HCT116 (cell line): ENCODE results near the gene CMPK1. TPM values are rescaled to one million over a fixed set of nuclear protein-coding genes. Genes with fewer than 3 reads are reported as not detected.
A peak's percentile ranks its signal among the peaks of the same experiment; 100 is the strongest.

Experiments used
- ATAC-seq: fragments of 200-7000 bp; cut with Tn5 transposase; 2 replicates; pipeline ENCODE4 v1.9.1; 2020; ENCODE audit warnings: mild to moderate bottlenecking, moderate library complexity
- BruUV-seq: library from RNA; stranded (reverse); fragments of 400-500 nt; replicated peaks from 2 replicates; lab custom pipeline; 2021; lab: Mats Ljungman, UMichigan
- CTCF ChIA-PET: fragments of 300-600 bp; sonication (Branson Sonifier 250); formaldehyde crosslinking; loops from one replicate; lab custom pipeline; 2021; ENCODE audit warnings: antibody characterized with exemption; lab: Charles Lee
- POLR2A ChIA-PET: fragments of 300-600, 350-600 bp; sonication (Branson Sonifier 250); formaldehyde crosslinking; loops from one replicate; lab custom pipeline; 2021; ENCODE audit warnings: antibody characterized with exemption; lab: Charles Lee
- RAD21 ChIA-PET, 2 experiments: fragments of 300-600 bp; sonication (Branson Sonifier 250); formaldehyde crosslinking; loops; one replicate each; lab custom pipeline; 2023; ENCODE audit warnings: low total read pairs in 2 of 2; ENCODE audit not compliant: uncharacterized antibody in 2 of 2, unreplicated experiment in 2 of 2, low non-redundant PET in 1 of 2; lab: Charles Lee
- DNase-seq: peaks from one replicate; pipeline ENCODE4 v3.0.0-alpha.2; 2010; ENCODE audit warnings: low read depth, low spot score
- H2AFZ ChIP-seq: fragments of 200-600 bp; shearing (Covaris generic), sonication (generic); 2 replicates; pipeline ENCODE4 v1.6.1; 2017; ENCODE audit warnings: low read depth, mixed run types, mixed read lengths, antibody characterized with exemption, low read length; ENCODE audit not compliant: poor library complexity, severe bottlenecking
- H3K27ac ChIP-seq: 2 replicates; pipeline ENCODE4 v1.5.1; 2012; ENCODE audit warnings: low read depth, low read length
- H3K27me3 ChIP-seq: fragments of 200-600 bp; sonication (generic); 2 replicates; pipeline ENCODE4 v1.6.1; 2016; ENCODE audit warnings: mixed run types, low read length, mixed read lengths; ENCODE audit not compliant: insufficient read depth
- H3K36me3 ChIP-seq, 2 experiments: fragments of 200-500 bp in 1 of 2; fragments of 200-600 bp in 1 of 2; sonication (Bioruptor generic) in 1 of 2; sonication (generic) in 1 of 2; 2 replicates each; pipeline versions ENCODE4 v1.5.1 to v1.6.1; 2014 to 2016; ENCODE audit warnings: low read length in 2 of 2, inconsistent platforms in 1 of 2, mixed read lengths in 1 of 2, mixed run types in 1 of 2; ENCODE audit not compliant: insufficient read depth in 2 of 2, control insufficient read depth in 1 of 2
- H3K4me1 ChIP-seq, 2 experiments: fragments of 200-600 bp in 1 of 2; sonication (generic) in 1 of 2; 2 replicates each; pipeline versions ENCODE4 v1.5.1 to v1.6.1; 2012 to 2017; ENCODE audit warnings: low read length in 2 of 2, inconsistent platforms in 1 of 2, mild to moderate bottlenecking in 1 of 2, mixed read lengths in 1 of 2, mixed run types in 1 of 2, moderate library complexity in 1 of 2; ENCODE audit not compliant: insufficient read depth in 2 of 2, control insufficient read depth in 1 of 2
- H3K4me2 ChIP-seq: fragments of 200-600 bp; sonication (generic); 2 replicates; pipeline ENCODE4 v1.6.1; 2017; ENCODE audit warnings: mixed run types, low read length, mixed read lengths
- H3K4me3 ChIP-seq, 2 experiments: fragments of 200-600 bp in 1 of 2; sonication (generic) in 1 of 2; replicated peaks in 1 of 2; 2 replicates each; pipeline ENCODE4 v1.5.1; 2011 to 2016; ENCODE audit warnings: low read length in 2 of 2, control low read depth in 1 of 2, low read depth in 1 of 2, mild to moderate bottlenecking in 1 of 2, mixed read lengths in 1 of 2, mixed run types in 1 of 2
- H3K79me2 ChIP-seq: fragments of 200-600 bp; sonication (generic); 2 replicates; pipeline ENCODE4 v1.6.1; 2017; ENCODE audit warnings: mild to moderate bottlenecking, mixed run types, low read length, moderate library complexity, mixed read lengths; ENCODE audit not compliant: insufficient read depth
- H3K9ac ChIP-seq: fragments of 200-600 bp; sonication (generic); 2 replicates; pipeline ENCODE4 v1.6.1; 2016; ENCODE audit warnings: low read length, mixed read lengths
- H3K9me2 ChIP-seq: fragments of 200-600 bp; sonication (generic), shearing (Covaris generic); 2 replicates; pipeline ENCODE4 v1.6.1; 2017; ENCODE audit warnings: mixed run types, mild to moderate bottlenecking, moderate library complexity; ENCODE audit not compliant: insufficient read depth
- H3K9me3 ChIP-seq, 2 experiments: fragments of 200-500 bp in 1 of 2; fragments of 200-600 bp in 1 of 2; sonication (Bioruptor generic) in 1 of 2; sonication (generic) in 1 of 2; 2 replicates each; pipeline ENCODE4 v1.6.1; 2014 to 2017; ENCODE audit warnings: low read length in 2 of 2, mixed read lengths in 2 of 2, inconsistent platforms in 1 of 2, low read depth in 1 of 2, mild to moderate bottlenecking in 1 of 2, mixed run types in 1 of 2, moderate library complexity in 1 of 2; ENCODE audit not compliant: control insufficient read depth in 1 of 2, insufficient read depth in 1 of 2
- H4K20me1 ChIP-seq: fragments of 200-600 bp; sonication (generic), shearing (Covaris generic); 2 replicates; pipeline ENCODE4 v1.6.1; 2017; ENCODE audit warnings: mixed run types, mild to moderate bottlenecking, moderate library complexity; ENCODE audit not compliant: insufficient read depth
- CEBPB ChIP-seq: IDR thresholded peaks from 2 replicates; pipeline ENCODE4 v1.6.1; 2012; ENCODE audit warnings: low read depth
- EGR1 ChIP-seq: IDR thresholded peaks from 2 replicates; pipeline ENCODE4 v1.6.1; 2012; ENCODE audit warnings: low read depth
- RAD21 ChIP-seq: IDR thresholded peaks from 2 replicates; pipeline ENCODE4 v1.6.1; 2012; ENCODE audit warnings: low read depth, mild to moderate bottlenecking
- intact Hi-C: fragments of 100-400 bp; cut with micrococcal nuclease; formaldehyde crosslinking; loops from 2 replicates; pipeline ENCODE4 v1.10.0; 2022
- total RNA-seq: library from RNA; stranded (reverse); gene quantifications from one replicate; pipeline ENCODE4 v1.2.1, GENCODE V29; 2021; ENCODE audit not compliant: unreplicated experiment
- TF ChIP-seq, protein P1 (sequence below): IDR thresholded peaks from 2 replicates; pipeline ENCODE4 v1.6.1; 2012
- TF ChIP-seq, protein P2 (sequence below), 3 experiments: fragments of 200-600 bp in 1 of 3; sonication (generic) in 1 of 3; IDR thresholded peaks in 2 of 3; conservative IDR thresholded peaks in 1 of 3; 2 replicates each; pipeline ENCODE4 v1.5.1; 2012 to 2017; ENCODE audit warnings: low read depth in 2 of 3, low read length in 2 of 3, antibody characterized with exemption in 1 of 3, borderline replicate concordance in 1 of 3, control low read depth in 1 of 3, mild to moderate bottlenecking in 1 of 3, mixed read lengths in 1 of 3, mixed run types in 1 of 3, moderate library complexity in 1 of 3; ENCODE audit not compliant: insufficient read depth in 1 of 3

Gene CMPK1
- total RNA-seq, 1 experiment from 2014 or later = 78.4 TPM

DNA sequence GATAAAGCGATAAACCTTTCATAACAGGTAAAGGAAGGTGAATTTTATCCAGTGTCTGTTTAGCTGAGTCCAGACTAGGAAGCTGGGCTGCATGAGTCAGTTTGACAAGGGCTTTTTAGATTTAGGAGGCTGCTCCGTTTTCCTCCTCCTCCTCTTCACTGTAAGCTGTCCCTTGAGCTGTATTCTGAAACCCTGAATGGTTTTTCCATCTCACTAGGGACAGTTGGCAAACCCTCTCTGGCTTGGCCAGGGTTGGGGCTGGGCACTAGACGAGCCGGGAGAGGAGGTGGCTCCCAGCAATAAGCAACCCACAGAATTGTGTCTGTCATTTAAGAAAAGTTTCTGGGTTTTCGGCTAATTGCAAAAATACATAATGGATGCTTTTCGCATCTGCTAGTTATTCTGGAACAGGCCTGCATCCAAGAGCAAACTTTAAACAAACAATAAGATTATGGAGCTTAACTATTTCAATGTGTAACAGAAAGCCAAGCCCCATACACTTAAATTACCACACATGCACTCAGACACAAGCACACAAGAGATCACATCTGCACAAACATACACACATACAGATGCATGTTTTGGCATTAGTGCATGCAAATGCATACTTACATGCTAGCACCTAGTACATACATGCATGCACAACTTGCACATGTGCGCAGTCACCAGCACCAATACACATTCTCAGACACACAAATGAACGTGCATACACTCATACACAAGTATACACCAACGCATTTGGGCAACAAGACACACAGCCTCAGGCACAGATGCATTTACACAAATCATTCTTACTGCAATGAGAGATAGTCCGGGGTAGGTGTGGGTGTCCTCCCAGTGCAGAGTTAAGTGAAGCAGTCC, 54.7 kb downstream of the CMPK1 start:
- ChIA-PET POLR2A (interaction anchor here (1.0 kb wide), 1 partner anchor 338 kb away, joined by 3 read pairs; no protein-coding TSS in a partner anchor), CTCF (interaction anchor here (1.0 to 4.0 kb wide), 13 partner anchors 12 to 339 kb away, joined by 3 to 48 read pairs (median 5); partner anchors contain the start of genes CMPK1 and FOXD2), RAD21 (interaction anchor here (0.9 to 1.1 kb wide), 3 partner anchors 195 to 338 kb away, joined by 3 to 4 read pairs (median 3); no protein-coding TSS in a partner anchor)
- H3K9ac ChIP-seq = no peak overlapping the region
- no peaks in the 10 kb centered on the region for H3K4me1 ChIP-seq
- TSS peak; percentile 28 for BruUV-seq
- H3K9me2 ChIP-seq = no peaks in the 10 kb centered on the region
- no peak overlapping the region for H3K27ac ChIP-seq
- no peaks in the 10 kb centered on the region for H3K79me2 ChIP-seq
- no peaks in the 10 kb centered on the region for H3K27me3 ChIP-seq
- H3K9me3 ChIP-seq = no peaks in the 10 kb centered on the region
- TF ChIP-seq, protein P1, sequence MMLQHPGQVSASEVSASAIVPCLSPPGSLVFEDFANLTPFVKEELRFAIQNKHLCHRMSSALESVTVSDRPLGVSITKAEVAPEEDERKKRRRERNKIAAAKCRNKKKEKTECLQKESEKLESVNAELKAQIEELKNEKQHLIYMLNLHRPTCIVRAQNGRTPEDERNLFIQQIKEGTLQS = 0 out of 2 replicates have a peak, but pooled peaks have one; percentile 10
- no peak for TF ChIP-seq EGR1
- no peak overlapping the region for H3K4me2 ChIP-seq
- no peaks in the 10 kb centered on the region for H4K20me1 ChIP-seq
- intact Hi-C loops = loop anchor here (1.0 kb wide), 3 partner anchors 36 to 338 kb away; no protein-coding TSS in a partner anchor
- no peak for DNase-seq
- no peak overlapping the region for H3K4me3 ChIP-seq
- H2AFZ ChIP-seq = no peak overlapping the region
- H3K36me3 ChIP-seq = no peaks in the 10 kb centered on the region
- ATAC-seq = peak; percentile 48

DNA sequence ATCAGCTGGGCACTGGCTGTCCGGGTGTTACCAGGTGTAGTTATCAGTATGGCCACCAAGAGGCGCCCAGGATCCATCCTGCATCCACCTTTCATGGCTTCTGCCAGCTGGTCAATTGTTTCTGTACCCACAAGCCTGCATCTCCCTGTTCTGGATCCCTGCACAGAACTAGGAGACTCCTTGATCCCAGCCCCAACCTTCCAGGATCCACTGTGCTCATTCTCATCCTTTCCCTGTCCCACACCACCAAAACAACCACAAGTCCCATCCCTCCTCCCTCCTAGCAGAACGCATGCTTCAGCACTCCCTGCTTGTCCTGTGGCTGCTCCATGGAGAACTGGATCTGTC, 55.3 kb downstream of the CMPK1 start:
- no peak overlapping the region for H3K4me3 ChIP-seq
- intact Hi-C loops = loop anchor here (1.0 kb wide), 3 partner anchors 35 to 337 kb away; no protein-coding TSS in a partner anchor
- no peaks in the 10 kb centered on the region for H3K27me3 ChIP-seq
- POLR2A ChIA-PET = interaction anchor here (1.0 kb wide), 1 partner anchor 337 kb away, joined by 3 read pairs; no protein-coding TSS in a partner anchor
- no TSS peak for BruUV-seq
- DNase-seq = peak; percentile 35
- TF ChIP-seq RAD21 = peak; percentile 87
- TF ChIP-seq, protein P2, sequence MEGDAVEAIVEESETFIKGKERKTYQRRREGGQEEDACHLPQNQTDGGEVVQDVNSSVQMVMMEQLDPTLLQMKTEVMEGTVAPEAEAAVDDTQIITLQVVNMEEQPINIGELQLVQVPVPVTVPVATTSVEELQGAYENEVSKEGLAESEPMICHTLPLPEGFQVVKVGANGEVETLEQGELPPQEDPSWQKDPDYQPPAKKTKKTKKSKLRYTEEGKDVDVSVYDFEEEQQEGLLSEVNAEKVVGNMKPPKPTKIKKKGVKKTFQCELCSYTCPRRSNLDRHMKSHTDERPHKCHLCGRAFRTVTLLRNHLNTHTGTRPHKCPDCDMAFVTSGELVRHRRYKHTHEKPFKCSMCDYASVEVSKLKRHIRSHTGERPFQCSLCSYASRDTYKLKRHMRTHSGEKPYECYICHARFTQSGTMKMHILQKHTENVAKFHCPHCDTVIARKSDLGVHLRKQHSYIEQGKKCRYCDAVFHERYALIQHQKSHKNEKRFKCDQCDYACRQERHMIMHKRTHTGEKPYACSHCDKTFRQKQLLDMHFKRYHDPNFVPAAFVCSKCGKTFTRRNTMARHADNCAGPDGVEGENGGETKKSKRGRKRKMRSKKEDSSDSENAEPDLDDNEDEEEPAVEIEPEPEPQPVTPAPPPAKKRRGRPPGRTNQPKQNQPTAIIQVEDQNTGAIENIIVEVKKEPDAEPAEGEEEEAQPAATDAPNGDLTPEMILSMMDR (IDR thresholded peaks at IDR 0.05 in 2 of 3, conservative IDR thresholded peaks at IDR 0.05 in 1 of 3; ENCODE audit: borderline replicate concordance in 1 of 3, insufficient read depth in 1 of 3, low read depth in 2 of 3, low read length in 2 of 3) = peak; percentile 73 to 80 (median 79)
- no peak for TF ChIP-seq CEBPB
- no peak for TF ChIP-seq EGR1
- H3K79me2 ChIP-seq = no peaks in the 10 kb centered on the region
- RAD21 ChIA-PET = interaction anchor here (0.9 to 1.1 kb wide), 3 partner anchors 195 to 337 kb away, joined by 3 to 4 read pairs (median 3); no protein-coding TSS in a partner anchor
- no peaks in the 10 kb centered on the region for H3K9me2 ChIP-seq
- peak; percentile 91 for ATAC-seq
- H4K20me1 ChIP-seq = no peaks in the 10 kb centered on the region
- H3K36me3 ChIP-seq = no peaks in the 10 kb centered on the region
- no peaks in the 10 kb centered on the region for H3K9me3 ChIP-seq
- H3K9ac ChIP-seq = no peak overlapping the region
- no peak overlapping the region for H3K27ac ChIP-seq
- no peak overlapping the region for H3K4me2 ChIP-seq
- H3K4me1 ChIP-seq = no peaks in the 10 kb centered on the region
- H2AFZ ChIP-seq = no peak overlapping the region
- CTCF ChIA-PET = interaction anchor here (1.0 to 4.0 kb wide), 14 partner anchors 12 to 338 kb away, joined by 3 to 48 read pairs (median 5); partner anchors contain the start of genes CMPK1 and FOXD2
